Right lobe of liver (tissue), 4 donors: ENCODE results near the gene RNF223.

Experiments
- CTCF ChIP-seq, 4 donors: fragments of 200-600 bp in 3 of 4; fragments of 450-650 bp in 1 of 4; IDR thresholded peaks; one replicate each; pipeline versions ENCODE4 v1.5.1 to v1.8.0; 2016 to 2022; ENCODE audit warnings: antibody characterized with exemption in 4 of 4, mild to moderate bottlenecking in 2 of 4
- POLR2A ChIP-seq: fragments of 450-650 bp; IDR thresholded peaks from one replicate; pipeline ENCODE4 v1.6.1; 2017; ENCODE audit warnings: antibody characterized with exemption, mild to moderate bottlenecking
- donor health status: DM: no; HTN: no; CAD: no.
- donor health status: DM: no; HTN: no; CAD: no.
- donor health status: DM: no; HTN: yes; CAD: no.

DNA sequence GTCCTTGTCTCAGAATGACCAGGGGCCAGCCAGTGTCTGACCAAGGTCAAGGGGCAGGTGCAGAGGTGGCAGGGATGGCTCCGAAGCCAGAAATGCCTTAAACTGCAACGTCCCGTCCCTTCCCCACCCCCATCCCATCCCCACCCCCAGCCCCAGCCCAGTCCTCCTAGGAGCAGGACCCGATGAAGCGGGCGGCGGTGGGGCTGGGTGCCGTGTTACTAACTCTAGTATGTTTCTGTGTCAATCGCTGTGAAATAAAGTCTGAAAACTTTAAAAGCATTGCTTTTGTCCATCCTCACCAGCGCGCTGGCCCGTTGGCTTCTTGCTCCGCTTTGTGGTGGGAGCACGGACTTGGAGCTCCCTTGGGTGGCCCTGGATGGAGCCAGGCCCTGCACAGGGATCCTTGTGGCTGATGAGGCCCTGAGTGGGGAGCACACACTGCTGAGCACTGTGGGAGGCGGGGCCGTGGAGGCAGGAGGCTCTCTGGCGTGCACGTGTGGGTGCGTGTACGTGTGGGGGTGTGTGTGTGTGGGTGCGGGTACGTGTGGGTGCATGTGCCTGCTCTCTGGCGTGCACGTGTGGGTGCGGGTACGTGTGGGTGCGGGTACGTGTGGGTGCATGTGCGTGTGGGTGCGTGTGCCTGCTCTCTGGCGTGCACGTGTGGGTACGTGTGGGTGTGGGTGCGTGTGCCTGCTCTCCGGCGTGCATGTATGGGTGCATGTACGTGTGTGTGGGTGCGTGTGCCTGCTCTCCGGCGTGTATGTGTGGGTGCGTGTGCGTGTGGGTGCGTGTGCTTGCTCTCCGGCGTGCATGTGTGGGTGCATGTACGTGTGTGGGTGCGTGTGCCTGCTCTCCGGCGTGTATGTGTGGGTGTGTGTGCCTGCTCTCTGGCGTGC, 18.0 kb downstream of the RNF223 start:
- no peak for TF ChIP-seq CTCF (IDR thresholded peaks at IDR 0.05)
- TF ChIP-seq POLR2A: no peak
